Measurements from ENCODE around the gene ASB11.
"Not testable (repeated sequence)": the region's sequence is repeated elsewhere in the genome, so short reads cannot be mapped to it uniquely, and the experiment has no call there.

The ASB11 gene, protein sequence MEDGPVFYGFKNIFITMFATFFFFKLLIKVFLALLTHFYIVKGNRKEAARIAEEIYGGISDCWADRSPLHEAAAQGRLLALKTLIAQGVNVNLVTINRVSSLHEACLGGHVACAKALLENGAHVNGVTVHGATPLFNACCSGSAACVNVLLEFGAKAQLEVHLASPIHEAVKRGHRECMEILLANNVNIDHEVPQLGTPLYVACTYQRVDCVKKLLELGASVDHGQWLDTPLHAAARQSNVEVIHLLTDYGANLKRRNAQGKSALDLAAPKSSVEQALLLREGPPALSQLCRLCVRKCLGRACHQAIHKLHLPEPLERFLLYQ

DNA sequence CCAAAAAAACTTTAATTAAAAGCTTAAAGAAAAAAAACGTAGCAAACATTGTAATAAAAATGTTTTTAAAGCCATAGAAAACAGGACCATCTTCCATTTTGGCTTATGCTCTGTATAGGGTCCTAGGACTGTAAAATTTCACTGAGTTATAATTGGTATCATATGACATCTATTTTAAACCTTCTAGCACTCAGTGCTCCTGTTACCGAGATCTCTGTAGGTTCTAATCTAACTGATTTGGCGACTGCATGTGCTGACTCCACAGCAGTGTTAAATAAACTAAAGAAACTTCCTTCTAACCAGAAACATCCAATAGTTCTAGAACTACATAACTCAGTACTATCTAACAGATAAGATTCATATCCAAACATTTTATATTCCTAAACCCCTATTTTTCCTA is at the start of gene ASB11:
Gene ASB11, minus strand, starts transcription at position 132 of the 400 bp plus-strand sequence. Its CDS starts 35 bp downstream, at position 97.
- DNase-seq, result no peak

DNA sequence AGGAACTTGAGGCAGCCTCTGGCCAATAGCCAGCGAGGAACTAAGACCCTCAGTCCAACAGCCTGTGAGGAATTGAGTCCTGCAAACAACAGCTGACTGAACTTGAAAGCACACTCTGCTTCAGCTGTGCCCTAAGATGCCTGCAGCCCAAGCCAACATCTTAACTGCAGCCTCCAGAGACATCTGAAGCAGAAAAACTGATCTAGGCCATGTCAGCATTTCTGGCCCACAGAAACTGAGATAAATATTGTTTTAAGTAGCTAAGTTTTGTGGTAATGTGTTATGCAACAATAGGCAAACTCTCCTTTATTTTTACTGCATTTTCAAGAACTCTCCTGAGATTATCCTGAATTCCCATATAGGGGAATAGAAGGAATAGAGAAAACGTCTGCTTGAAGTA is 44.3 kb upstream of the ASB11 start:
- DNase-seq, result no peak

DNA sequence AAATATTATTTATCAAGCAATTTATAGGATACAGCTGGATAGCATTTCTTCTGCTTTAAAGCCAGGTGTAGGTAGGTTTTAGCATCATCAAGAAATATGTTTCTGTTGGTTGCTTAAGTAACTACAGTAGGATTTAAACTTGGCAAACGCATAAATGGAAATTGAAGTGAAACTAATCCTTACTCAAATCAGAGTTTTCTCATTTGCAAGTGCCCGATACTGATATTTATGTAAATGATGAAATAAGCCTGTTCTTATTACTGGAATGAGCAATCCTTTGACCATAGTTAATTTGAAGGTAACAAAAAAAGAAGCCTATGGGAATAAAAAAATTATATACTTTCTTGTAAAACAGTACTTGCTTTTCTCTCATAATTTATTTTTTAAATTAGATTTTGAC is 43.1 kb upstream of the ASB11 start:
- DNase-seq, result no peak

DNA sequence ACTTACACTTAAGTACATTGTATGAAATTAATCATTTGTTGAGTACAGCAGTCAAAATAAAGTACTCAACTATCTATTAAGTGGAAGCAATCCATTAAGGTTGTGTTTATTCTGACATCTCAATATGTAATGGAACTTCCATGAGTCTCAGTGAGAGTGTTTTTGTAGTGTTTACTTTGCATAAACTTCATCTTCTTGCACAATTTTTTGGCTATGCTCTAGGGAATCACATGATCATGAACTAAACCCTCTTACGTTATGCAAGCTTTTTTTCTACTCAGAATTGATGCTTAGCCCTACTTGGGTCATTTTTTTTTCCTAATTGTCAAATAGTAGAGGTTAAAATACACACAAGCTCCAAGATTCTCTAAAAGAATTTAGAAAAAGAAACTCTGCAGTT is 41.0 kb upstream of the ASB11 start:
- no peak for DNase-seq

DNA sequence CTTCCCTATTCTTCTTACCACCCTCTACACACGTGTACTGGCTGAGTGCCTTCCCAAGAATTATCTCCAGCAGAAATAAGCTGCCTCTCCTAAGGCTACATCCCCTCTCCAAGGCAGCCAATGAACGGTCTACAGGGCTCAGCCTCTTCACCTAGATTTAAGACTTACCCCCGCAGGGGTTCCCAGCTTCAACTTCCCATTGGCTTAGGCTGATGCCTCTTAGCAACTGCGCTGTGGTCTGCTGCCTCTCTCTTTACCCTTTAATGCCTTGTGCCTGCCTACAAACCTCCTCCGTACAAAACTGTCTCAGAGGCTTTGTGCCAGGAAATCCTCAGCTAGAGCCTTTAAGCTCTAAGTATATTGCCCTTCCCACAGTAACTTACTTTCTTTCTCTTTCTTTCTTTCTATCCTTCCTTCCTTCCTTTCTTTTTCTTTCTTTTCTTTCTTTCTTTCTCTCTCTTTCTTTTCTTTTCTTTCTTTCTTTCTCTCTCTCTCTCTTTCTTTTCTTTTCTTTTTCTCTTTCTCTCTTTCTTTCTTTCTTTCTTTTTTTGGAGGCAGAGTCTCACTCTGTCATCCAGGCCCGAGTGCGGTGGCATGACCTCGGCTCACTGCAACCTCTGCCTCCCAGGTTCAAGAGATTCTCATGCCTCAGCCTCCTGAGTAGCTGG is 35.0 kb upstream of the ASB11 start:
- no peak for DNase-seq

DNA sequence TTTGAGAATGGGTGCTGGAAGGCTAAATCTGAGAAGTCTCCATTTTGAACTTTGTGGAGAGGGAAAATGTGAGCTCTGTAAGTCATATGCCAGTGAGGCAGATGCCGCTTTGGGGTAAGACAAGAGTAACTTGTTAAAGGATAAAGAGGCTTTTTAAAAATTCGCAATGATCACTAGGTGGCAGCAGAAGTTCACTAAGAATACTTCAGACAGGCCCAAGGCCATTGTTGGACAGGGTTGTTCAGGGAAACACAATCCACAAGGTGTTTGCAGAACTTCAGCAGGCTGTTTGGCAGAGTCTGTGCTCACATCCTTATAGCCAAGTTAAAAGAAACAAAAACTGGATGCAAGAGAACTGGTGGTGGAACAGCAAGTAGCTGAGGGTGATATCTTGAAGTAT is 33.6 kb upstream of the ASB11 start:
- DNase-seq, result peak; percentile 48

DNA sequence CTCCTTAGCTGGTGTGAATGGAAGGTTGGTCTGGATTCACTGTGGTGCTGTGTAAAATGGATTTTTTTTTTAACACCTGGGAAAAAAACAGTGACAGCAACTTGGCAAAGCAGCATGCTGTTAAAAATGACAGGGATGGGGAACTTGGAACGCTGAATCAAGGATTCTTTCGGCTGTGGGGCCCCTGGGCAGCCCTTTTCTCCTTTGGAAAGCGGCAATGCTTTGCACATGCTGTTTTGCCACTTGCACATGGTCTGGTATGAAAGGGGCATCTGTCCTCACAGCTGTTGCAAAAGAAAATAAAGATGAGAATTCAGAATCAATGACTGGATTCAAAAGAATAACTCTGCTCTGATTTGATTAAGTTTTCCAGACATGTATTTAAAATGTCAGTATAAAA is 30.5 kb upstream of the ASB11 start:
- no peak for DNase-seq

DNA sequence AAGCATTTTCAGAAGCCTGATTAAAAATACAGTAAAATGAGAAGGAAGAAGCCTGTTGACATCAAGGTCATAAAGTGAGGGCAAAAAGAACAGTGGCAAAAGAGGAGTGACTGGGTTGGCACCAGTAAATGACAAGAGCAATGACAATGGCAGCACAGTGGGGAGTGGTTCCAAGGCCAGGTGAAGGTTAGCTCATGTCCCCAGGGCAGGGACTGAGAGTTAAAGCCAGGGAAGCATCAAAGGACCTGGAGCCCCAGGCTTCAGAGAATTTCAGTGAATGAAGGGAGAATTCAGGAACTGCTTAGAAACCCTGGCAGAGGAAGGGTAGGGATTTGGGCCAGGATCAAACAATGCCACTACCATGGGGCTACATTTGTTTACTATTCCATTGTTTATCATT is 28.7 kb upstream of the ASB11 start:
- DNase-seq, result no peak

DNA sequence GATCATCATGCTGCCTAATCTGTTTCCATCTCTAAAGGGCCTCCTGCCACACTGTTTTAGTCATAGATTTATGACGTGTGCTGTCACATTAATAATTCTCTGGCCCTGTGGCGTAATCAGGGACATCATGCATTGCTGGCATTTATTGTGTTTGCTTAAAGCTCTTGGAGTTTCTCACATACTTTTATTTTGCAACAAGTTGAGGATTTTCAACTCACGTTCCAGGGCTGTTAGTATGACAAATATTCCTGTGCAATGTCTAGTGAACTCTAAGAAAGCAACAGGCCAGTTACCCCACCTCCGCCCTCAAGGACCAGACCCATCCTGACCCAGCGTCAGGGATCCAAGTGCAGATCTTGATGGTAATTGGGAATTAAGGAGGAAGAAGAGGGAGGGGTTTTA is 27.6 kb upstream of the ASB11 start:
- no peak for DNase-seq

DNA sequence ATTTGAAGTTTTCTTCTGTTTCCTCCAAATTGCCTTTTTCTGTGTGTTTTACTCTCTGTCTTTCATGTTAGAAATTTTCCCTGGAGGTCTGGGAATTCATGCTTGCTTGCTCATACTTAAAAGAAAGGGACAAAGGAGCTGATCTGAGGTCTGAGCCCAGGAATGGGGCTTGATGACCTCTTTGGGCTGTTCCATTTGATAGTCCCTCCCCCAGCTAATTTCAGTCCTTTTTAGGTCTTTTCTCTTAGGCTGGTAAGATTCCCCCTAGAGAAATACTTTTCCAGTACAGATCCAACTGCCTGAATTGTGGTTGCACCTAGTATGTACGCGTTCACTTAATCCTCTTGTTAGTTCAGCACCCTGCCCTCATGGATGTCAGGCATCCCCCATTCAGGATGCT is 25.4 kb upstream of the ASB11 start:
- DNase-seq, result no peak

DNA sequence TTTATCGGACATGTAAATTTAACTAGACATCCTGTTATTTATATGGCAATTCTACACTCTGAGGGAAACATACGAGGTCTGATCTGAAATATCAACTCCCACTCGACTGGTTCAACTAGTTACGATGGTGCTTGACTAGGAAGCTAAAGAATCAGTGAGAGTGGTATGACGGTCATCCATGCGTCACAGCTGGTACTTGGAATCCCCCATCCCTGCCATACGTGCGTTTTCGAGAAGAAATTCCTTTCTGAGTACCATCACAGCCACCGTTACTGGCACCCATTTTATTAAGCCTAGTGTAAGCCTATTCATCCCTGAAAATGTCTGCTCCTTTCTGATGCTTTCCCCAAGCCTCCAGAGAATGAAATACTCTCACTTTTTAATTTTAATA is 20.6 kb upstream of the ASB11 start:
- peak; percentile 10 for DNase-seq

DNA sequence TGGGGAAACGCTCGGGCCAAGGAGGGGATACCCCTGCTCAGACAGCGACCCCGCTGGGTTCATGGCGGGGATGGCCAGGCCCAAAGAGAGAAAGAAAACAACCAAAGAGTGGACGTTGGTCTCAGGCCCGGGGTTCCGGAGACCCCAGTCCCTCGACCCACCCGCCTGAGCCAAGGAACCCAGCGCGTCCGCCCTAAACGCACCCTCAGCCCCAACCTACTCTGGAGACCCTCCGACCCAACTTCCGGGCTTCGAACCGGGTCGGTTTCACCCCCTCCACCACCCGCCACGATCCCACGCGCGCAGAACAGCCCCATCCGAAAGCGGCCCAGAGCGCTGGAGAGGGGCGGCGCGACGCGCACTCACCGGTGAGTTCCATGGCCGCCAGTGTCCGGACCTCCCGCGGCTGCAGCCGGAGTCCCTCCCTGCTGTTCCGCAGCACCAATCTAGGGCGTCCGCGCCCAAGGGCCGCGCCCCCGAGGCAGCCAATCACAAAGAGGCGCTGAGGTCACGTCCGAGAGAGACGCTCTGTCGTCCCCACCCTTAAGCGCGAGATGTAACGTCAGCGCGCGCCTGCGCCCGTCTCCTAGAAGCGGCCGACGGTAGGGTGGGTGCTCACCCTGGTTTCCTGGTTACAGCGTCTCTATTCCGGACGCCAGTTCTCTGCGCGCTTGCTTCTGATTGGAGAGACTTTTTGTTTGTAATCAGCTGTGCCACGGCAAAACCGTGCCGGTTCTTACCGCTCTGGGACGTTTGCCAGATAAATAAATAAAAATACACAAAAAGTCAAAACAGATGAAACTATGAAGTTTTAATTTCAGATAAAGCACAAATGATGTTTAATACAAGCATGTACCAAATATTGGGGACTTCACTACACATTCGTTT is 19.9 kb upstream of the ASB11 start, which contains the start of gene PIGA:
Gene PIGA, minus strand, starts transcription at position 389 of the 888 bp plus-strand sequence. CDS start 3,593 bp downstream, outside the sequence.
- DNase-seq, result peak; percentile 94

DNA sequence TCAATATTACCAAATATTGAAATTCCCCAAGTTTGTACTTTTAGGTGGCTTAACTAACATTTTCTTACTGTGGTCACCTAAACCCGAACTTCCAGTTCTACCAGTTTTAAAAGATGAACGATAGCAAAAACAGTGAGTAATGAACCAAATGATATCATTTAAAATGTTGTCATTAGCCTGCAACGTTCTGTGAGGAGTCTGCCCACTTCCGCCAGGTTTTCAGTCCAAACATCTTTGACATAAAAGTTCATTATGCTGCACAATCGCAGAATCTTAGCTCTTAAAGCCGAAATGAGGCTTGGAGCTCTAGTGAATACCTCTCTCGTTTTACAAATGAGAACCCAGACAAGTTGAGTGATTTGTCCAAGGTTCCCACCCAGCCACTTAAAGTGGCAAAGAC is 19.1 kb upstream of the ASB11 start:
- peak; percentile 5 for DNase-seq

DNA sequence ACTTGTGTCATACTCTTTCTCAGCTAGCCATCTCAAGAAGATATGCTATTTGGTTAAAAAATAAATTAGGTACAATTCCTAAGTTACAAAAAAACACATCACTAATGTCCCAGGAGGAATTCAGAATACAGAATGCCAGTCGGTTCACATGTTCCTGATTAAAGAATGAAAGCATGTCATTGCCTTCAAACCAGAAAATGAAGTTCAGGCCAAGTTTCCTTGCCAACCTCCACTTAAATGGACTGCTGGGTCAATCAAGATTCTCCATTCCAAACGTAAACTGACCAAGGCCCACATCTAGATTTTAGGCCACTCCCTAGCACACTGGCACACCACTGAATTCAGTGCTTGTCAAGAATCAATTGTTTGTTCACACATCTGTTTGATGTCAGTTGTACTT is 13.4 kb upstream of the ASB11 start:
- DNase-seq, result no peak

DNA sequence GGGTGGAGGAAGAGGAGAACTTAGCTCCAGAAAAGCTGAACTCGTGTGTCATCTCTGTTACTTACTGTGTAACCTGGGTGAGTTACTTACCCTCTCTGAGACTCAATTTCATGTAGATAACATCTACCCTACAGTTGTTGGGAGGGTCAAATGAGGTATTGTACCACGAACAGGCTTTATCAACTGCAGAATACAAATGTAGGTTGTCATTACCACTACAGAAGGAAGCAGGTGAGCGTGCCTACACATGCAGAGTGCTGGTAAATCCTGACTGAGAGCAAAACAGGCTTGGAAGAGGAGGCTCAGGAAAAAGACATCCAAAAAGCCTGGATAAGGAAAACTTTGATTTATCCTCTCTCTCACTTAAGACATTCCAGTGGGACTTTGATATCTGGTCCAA is 12.7 kb upstream of the ASB11 start:
- DNase-seq, result no peak

DNA sequence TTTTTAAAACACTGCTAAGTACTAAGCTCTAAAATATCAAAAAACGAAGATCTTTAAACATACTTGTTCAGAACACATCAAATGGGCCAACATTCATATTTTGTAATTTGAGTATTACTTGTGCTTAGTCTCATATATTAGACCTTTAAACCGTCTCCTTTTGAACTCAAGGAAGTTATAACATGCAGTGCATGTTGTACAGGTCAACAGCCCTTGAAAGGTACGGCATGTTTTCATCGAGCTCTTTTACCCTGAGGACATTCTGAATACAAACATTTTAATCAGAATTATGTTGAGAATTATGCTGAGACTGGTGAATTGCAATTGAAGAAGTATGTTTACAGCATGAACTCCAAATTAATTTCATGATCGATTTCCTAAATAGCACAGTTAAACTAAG is 7.0 kb upstream of the ASB11 start:
- DNase-seq, result no peak

DNA sequence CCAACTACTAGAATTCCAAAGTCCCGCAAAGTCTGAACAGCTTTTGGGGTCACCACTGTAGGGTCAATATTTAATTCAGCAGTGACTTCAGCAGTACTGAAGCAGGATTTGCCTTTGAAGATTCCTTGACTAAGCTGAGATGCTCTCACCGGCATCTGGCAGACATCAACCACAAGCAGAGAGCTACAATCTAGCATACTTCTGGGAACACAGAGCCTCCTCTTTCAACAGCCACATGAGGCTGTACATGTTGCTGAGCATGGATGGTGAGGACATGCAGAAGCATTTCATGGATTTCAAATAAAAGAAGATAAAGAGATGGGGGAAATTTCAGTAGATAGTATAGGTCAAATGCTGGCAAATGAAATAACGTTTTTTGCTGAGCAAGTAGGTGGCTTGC is 6.6 kb upstream of the ASB11 start:
- DNase-seq, result no peak

DNA sequence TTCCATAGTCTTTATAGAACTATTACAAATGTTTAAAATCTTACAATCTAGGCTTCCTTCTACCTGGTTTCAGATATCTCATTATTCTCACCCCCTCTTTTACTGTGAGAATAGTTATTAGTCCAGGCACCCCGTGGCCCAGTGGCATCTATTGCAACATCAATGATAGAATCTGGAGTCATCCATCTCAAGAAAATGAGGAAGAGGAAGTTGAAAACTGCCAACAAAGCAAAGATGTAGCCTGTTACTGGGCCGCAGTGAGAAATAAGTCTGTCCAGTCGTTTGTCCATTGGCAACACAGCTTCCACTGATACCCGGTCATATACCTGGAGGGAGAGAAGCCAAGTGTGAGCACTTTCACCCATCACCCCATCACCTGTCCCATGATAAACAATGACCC is 6.0 kb upstream of the ASB11 start:
- no peak for DNase-seq

DNA sequence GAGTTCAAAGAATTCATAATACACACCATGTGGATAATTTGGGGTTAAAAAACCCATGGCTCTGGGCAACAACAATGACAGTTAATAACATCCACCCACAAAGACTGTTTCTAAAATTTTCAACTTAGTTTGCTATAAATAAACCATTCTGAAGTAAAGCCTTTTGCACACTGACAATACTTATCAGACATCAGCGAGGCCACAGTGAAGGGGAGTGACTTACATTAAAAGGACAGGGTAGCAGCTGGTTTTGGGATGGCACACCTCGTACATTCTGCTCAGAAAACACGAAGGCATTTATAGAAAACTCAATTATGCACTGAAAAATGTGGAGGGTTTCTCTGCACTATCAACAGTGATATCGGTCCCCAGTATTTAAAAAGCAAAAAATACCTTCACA is 4.9 kb upstream of the ASB11 start:
- DNase-seq, result no peak

DNA sequence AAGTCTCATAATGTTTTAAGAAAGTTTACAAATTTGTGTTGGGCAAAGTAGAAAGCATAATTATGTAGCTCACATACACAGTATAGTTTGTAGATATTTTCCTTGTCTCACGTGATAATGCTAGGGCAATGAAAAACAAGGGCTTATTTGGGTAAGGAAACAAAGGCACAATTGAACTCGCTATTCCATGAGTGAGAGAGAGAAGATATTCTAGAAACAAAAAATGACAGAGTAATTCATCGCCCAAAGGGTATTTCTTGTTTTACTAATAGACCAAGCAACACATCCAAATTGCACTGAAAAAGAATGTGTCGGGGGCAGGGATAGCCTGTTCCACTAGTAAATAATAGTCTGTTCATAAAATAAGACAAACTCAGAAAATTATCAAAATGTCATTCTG is 3.6 kb upstream of the ASB11 start:
- no peak for DNase-seq

DNA sequence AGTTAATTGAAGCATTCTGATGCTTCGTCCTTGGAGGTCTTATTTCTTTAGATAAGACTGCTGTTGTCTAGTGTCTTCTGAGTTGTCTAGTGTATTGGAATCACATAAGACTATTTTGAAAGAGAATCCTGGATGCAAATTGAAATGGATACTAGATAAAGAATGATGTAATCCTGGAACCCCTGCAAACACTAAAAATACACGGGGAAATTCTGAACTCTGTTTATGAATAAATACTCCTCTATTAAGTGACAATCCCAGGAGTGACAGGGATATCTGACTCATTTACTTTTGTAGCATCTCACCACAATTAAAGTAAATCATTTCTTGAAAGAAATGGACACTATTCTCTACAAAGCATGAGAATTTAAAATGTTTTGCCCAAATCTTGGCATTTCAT is 968 bp downstream of the ASB11 start:
- no peak for DNase-seq

DNA sequence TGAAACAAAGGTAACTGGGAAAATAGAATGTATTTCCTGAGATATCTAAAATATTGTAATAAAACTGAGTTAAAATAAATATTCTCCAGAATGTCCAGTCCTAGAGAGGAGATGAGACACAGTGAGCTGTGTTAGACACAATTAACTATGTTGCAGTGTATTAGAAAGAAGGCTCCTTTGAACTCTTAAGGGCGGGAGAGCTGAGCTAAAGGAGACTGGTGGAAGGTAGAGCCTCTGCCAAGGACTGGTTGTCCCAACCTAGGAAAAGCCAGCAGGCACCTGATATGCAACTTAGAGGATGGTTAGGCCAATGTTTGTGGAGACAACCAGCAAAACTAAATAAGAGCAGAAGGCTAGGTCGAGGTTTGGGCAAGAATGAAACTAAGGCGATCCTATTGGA is 4.3 kb downstream of the ASB11 start:
- no peak for DNase-seq

DNA sequence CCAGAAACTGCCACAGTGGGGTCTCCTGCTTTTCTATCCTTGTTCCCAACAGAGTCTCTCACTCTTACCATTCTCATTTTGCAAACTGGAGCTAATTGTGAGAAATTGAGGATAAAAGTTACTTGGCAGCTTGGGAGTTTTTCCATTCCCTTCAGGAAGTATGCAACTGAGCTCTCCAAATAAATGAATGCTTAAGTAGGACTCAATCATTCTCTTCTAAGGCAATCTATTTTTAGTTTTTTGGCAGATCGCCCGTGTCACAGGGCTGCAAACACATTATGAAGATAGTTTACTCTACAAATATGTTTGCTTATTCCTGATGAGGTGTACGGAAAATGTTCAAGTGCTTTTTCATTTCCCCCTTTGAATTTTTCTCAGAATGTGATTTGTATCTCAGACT is 5.3 kb downstream of the ASB11 start:
- no peak for DNase-seq

DNA sequence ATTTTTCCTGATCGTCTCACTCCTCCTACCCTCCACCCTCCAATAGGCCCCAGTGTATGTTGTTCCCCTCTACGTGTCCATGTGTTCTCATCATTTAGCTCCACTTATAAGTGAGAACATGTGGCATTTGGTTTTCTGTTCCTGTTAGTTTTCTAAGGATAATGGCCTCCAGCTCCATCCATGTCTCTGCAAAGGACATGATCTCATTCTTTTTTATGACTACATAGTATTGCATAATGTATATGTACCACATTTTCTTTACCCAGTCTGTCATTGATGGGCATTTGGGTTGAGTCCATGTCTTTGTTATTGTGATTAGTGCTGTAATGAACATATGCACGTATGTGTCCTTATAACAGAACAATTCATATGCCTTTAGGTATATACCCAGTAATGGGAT is 9.5 kb downstream of the ASB11 start:
- not testable (repeated sequence) for DNase-seq

Measured in activated CD4-positive, alpha-beta T cell treated with anti-CD3 and anti-CD28 coated beads, Interleukin-2, Interleukin-6, amounts not matched to agents 100 ng/mL and 50 ng/mL, durations not matched to agents 16 hours and 8 hours (primary cell).